HEK293T (cell line): ENCODE data around the gene SKOR1.

ENCODE experiments used
- BHLHE40 ChIP-seq: fragments of 450-650 bp; IDR thresholded peaks from 2 replicates; pipeline ENCODE4 v1.6.1; 2016; ENCODE audit warnings: mild to moderate bottlenecking, moderate library complexity, borderline replicate concordance
- FOXA1 ChIP-seq: fragments of 450-650 bp; IDR thresholded peaks from 2 replicates; pipeline ENCODE4 v1.6.1; 2016; ENCODE audit warnings: mild to moderate bottlenecking
- NFRKB ChIP-seq: fragments of 450-650 bp; IDR thresholded peaks from 2 replicates; pipeline ENCODE4 v1.6.1; 2016; ENCODE audit warnings: mild to moderate bottlenecking, moderate library complexity
- SP1 ChIP-seq: fragments of 450-650 bp; IDR thresholded peaks from 2 replicates; pipeline ENCODE4 v1.6.1; 2017
- ZNF384 ChIP-seq: fragments of 450-650 bp; IDR thresholded peaks from 2 replicates; pipeline ENCODE4 v1.6.1; 2016
- TF ChIP-seq, protein P1 (sequence below): fragments of 450-650 bp; IDR thresholded peaks from 2 replicates; pipeline ENCODE4 v1.6.1; 2016

DNA sequence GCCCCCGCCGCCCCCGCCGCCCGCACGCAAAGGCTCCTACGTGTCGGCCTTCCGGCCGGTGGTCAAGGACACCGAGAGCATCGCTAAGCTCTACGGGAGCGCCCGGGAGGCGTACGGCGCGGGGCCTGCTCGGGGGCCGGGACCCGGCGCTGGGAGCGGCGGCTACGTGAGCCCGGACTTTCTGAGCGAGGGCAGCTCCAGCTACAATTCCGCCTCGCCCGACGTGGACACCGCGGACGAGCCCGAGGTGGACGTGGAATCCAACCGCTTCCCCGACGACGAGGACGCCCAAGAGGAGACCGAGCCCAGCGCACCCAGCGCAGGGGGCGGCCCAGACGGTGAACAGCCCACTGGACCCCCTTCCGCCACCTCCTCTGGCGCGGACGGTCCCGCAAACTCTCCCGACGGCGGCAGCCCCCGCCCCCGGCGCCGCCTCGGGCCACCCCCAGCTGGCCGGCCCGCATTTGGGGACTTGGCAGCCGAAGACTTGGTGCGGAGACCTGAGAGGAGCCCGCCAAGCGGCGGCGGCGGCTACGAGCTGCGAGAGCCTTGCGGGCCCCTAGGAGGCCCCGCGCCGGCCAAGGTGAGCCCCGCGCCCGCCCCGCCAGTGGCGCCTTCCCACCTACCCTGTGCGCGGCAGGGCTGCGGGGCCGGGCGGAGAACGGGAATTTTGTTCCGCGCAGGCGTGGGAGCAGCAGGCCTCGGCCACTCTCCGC is 2.4 kb downstream of the SKOR1 start:
- no peak for TF ChIP-seq SP1
- TF ChIP-seq ZNF384: no peak
- no peak for TF ChIP-seq NFRKB
- TF ChIP-seq FOXA1: no peak
- TF ChIP-seq, protein P1, sequence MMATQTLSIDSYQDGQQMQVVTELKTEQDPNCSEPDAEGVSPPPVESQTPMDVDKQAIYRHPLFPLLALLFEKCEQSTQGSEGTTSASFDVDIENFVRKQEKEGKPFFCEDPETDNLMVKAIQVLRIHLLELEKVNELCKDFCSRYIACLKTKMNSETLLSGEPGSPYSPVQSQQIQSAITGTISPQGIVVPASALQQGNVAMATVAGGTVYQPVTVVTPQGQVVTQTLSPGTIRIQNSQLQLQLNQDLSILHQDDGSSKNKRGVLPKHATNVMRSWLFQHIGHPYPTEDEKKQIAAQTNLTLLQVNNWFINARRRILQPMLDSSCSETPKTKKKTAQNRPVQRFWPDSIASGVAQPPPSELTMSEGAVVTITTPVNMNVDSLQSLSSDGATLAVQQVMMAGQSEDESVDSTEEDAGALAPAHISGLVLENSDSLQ: no peak
- no peak for TF ChIP-seq BHLHE40
